Activated T-cell treated with anti-CD3 and anti-CD28 coated beads, Interleukin-2, amount 50 U/mL, for 48 hours (primary cell): ENCODE data around the gene PPP1R14B.
A peak's percentile ranks its signal among the peaks of the same experiment; 100 is the strongest.

ENCODE experiments used
- DNase-seq, 2 experiments: peaks; one replicate each; pipeline ENCODE4 v3.0.0-alpha.2; 2020

The PPP1R14B gene

GRCh38 chr11:64208086-64208795 is 38.5 kb downstream of the PPP1R14B start:
- DNase-seq, result no peak

- DNase-seq, result peak; percentile 89 to 92
Observed at GRCh38 chr11:64207256-64208085, 39.3 kb downstream of the PPP1R14B start.

GRCh38 chr11:64206457-64207255 is 40.1 kb downstream of the PPP1R14B start, which contains the start of gene FERMT3:
Gene FERMT3 (plus strand): TSS chr11:64206721. CDS start chr11:64207365, 644 bp downstream.
- DNase-seq, result peak; percentile 82 to 86

- DNase-seq, result peak; percentile 79 to 82
Observed at GRCh38 chr11:64204464-64204989, 42.2 kb downstream of the PPP1R14B start.

- DNase-seq, result no peak
Observed at GRCh38 chr11:64204080-64204440, 42.7 kb downstream of the PPP1R14B start.

GRCh38 chr11:64203421-64204079 is 43.2 kb downstream of the PPP1R14B start:
- DNase-seq, result no peak

GRCh38 chr11:64202992-64203391 is 43.8 kb downstream of the PPP1R14B start:
- DNase-seq, result no peak

GRCh38 chr11:64201543-64201942 is 45.2 kb downstream of the PPP1R14B start:
- DNase-seq, result no peak

GRCh38 chr11:64198511-64198910 is 48.2 kb downstream of the PPP1R14B start:
- no peak for DNase-seq

- no peak for DNase-seq
Observed at GRCh38 chr11:64196626-64197025, 50.1 kb downstream of the PPP1R14B start.
